ENCODE results near the gene PDRG1.
"Not testable (repeated sequence)": the region's sequence is repeated elsewhere in the genome, so short reads cannot be mapped to it uniquely, and the experiment has no call there.

Gene PDRG1

GRCh38 chr20:31925631-31926030 is 26.2 kb downstream of the PDRG1 start:
- DNase-seq = no peak

- no peak for DNase-seq
Measured at GRCh38 chr20:31924561-31924960, 27.3 kb downstream of the PDRG1 start.

DNA sequence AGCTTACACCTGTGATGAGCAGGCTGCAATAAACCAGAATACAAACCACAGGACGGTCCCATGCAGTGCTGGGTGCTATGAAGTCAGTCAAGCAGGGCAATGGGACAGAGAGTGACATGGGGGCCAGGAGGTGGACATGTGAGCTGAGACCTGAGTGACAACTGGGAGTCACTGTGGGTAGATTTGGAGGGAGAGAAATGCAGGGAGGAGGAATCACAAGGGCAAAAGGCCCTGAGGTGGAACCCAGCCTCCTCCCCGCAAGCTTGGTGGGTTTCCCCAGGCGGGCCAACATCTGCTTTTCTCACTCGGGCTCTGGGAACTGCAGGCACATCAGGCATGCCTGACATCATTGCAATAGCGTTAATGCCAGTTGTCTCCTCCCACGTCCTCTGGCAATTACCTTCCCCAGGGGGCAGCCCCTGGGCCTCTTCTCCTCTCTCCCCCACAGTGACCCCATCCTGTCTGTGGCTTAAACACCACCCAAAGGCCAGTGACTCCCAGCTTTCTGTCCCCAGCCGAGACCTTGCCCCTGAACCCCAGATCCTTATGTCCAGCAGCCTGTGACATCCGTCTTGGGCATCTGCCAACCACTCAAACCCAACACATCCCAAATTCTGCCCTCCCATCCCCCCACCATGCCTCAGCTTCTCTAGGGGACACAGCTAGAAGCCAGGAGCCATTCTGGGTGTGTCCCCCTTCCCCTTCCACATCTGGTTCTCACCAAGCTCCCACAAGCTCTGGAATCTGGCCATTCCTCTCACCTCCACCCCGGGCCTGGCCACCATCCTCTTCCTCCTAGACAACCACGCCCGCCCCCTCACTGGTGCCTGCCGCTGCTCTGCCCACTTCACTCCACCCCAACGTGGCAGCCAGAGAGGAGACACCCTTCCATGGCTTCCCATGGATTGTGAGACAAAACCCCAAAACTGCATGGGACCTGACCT is 28.2 kb downstream of the PDRG1 start:
- DNase-seq = no peak

DNA sequence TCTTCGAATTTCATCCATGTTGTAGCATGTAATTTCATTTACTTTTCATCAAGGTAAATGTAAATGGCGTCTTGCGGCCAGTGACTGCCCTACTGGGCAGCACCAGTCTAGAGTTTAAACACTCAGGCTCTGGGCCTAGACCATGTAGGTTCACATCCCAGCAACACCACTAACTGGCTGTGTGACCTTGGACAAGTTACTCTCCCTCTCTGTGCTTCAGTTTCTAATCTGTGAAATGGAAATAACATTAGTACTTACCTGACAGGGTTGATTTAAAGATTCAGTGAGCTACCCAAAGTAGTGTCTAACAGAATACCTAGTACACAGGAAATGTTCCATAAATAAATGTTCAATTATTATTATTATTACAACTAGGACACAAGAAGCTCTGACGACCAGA is 29.3 kb downstream of the PDRG1 start:
- DNase-seq = no peak

- no peak for DNase-seq
Measured at GRCh38 chr20:31922181-31922580, 29.7 kb downstream of the PDRG1 start.

GRCh38 chr20:31921480-31921879 is 30.4 kb downstream of the PDRG1 start:
- DNase-seq = not testable (repeated sequence)

- no peak for DNase-seq
Measured at GRCh38 chr20:31920275-31920855, 31.5 kb downstream of the PDRG1 start.

GRCh38 chr20:31919410-31920155 is 32.3 kb downstream of the PDRG1 start:
- DNase-seq = no peak

DNA sequence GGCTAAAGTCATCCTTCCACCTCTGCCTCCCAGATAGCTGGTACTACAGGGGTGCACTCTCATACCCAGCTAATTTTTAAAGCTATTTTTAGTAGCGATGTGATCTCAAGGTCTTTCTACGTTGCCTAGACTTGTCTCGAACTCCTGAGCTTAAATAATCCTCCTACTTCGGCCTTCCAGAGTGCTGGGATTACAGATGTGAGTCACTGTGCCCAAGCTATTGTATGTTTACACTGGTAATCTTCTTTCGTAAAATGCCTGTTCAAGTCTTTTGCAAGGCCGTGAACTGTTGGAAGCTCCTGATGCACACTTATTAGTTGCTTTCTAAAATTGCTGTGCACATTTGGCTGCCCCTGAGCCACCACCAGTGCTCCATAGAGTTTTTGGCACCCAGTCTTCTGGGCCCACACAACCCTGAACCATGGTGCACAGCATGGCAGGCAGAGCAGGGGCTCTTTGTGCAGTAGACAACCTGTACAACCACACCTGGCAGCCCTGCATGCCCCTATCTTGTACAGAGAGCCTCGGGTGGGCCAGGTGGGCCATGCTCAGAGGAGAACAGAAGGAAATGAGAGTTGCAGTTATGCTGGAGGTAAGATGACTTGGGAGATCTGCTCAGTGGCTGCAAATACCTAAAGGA is 33.3 kb downstream of the PDRG1 start:
- no peak for DNase-seq

- DNase-seq = not testable (repeated sequence)
Measured at GRCh38 chr20:31917962-31918412, 33.9 kb downstream of the PDRG1 start.

- DNase-seq = no peak
Measured at GRCh38 chr20:31916708-31917107, 35.1 kb downstream of the PDRG1 start.

- DNase-seq = no peak
Measured at GRCh38 chr20:31915491-31916280, 36.2 kb downstream of the PDRG1 start.

DNA sequence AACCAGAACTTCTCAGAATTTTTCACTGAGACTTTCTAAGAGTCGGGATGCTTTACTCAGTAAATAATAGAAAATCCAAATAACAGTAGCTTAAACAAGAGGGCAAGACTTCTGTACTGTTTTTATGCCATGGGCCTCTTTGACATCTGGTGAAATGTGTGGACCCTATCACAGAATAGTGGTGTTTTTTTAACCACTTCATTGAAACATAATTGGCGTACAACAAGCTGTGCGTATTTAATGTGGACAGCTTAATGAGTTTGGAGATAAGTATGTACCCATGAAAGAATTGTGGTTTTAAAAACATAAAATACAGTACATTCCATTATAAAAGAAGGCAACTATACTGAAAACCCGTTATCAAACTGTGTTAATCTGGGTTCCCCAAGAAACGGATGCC is 37.7 kb downstream of the PDRG1 start:
- no peak for DNase-seq

- DNase-seq = no peak
Measured at GRCh38 chr20:31913431-31914157, 38.3 kb downstream of the PDRG1 start.

GRCh38 chr20:31910071-31910803 is 41.6 kb downstream of the PDRG1 start:
- no peak for DNase-seq

DNA sequence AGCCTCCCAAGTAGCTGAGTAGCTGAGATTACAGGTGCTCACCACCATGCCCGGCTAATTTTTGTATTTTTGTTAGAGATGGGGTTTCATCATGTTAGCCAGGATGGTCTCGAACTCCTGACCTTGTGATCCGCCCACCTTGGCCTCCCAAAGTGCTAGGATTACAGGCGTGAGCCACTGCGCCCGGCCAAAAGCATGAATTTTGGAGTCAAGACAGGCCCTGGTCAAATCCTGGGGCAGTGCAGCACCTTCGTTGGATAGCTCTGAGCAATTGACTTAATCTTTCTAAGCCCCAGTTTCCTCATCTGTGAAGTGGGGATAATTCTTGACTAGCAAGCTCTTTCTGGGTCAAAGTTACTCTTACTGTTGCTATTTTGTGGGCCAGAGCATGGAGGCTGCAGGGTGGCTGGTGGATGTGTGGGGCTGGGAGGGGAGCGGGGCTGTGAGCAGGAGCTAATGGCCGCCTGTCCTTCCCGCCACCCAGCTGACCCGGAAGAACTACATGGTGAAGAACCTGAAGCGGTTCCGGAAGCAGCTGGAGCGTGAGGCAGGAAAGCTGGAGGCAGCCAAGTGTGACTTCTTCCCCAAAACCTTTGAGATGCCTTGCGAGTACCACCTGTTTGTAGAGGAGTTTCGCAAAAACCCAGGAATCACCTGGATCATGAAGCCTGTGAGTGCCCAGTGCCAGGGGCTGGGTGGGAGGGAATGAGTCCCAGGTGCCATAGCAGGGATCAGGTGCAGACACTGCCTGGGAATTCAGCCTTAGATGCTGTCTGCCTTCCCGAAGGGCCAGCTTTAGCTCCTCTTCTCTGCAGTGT is 42.4 kb downstream of the PDRG1 start:
- DNase-seq = no peak

DNA sequence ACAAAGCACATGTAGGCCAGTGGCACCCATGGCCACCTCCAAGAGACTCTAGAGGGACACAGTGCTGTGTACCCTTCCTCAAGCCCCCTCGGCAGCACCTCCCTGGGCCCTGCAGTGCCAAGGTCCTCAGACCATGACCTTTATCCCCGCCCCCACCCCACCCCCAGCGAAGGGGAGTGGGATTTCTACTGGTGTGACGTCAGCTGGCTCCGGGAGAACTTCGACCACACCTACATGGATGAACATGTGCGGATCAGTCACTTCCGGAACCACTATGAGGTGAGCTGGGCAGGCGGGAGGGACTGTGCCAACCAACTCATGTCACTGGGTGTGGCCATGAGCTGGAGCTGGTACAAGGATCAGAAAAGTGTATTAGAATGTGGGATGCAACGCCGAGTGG is 43.4 kb downstream of the PDRG1 start:
- DNase-seq = no peak

DNA sequence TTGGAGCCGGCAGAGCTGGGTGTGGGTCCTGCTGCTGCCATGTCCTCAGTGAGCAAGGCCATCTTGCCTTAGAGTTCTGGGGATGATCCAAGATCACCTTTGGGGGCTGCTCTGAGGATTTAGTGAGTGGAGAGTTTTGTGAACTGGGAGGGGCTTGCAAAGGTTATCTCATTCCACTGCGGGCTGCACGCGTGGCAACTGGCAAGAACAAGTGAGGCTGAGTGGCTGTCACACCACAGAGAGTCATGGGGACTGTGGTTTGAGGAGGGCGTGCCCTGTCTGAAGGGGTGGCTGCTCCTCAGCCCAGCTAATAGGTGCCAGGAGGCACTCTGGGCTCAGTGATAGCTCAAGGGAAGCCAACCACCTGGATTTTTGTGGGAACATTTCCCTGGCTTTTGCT is 43.8 kb downstream of the PDRG1 start:
- DNase-seq = no peak

DNA sequence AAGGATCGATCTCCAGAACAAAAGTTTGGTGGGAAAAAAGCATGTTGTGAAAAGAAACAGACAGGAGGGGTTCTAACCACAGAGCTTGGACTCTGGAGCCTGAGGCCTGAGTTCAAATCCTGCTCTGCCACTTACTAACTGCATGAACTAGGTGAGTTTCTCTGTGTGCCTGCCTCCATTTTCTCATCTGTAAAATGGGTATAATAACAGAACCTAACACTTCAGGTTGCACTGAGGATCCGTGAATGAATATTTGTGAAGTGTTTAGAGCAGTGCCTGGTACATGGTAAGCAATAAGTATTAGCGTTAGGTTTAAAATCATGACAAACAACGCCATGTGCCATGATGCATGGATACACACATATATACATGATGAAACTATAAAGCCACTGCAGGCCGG is 44.8 kb downstream of the PDRG1 start:
- DNase-seq = no peak

- no peak for DNase-seq
Measured at GRCh38 chr20:31906001-31906400, 45.8 kb downstream of the PDRG1 start.
